Neural cell (in vitro differentiated cells): ENCODE data around the gene HOXD8. TPM values are rescaled to one million over a fixed set of nuclear protein-coding genes. Genes with fewer than 3 reads are reported as not detected.

Source experiments
- H2AFZ ChIP-seq: fragments of 200-600, 300-800 bp; sonication (generic), shearing (Covaris generic); 2 replicates; pipeline ENCODE4 v1.6.0; 2014; ENCODE audit warnings: low read depth, mild to moderate bottlenecking, antibody characterized with exemption, low read length, moderate library complexity
- H3F3A ChIP-seq: fragments of 200-600 bp; shearing (Covaris generic); 2 replicates; pipeline ENCODE4 v1.6.1; 2016; ENCODE audit warnings: mild to moderate bottlenecking, moderate library complexity, mixed read lengths, antibody characterized with exemption, low read length; ENCODE audit not compliant: insufficient read depth, poor library complexity, severe bottlenecking
- H3K27ac ChIP-seq: fragments of 200-600, 300-800 bp; sonication (generic), shearing (Covaris generic); 2 replicates; pipeline ENCODE4 v1.5.1; 2014; ENCODE audit warnings: mild to moderate bottlenecking, low read length, moderate library complexity
- H3K27me3 ChIP-seq: fragments of 300-800, 200-600 bp; sonication (generic), shearing (Covaris generic); 2 replicates; pipeline ENCODE4 v1.6.0; 2014; ENCODE audit warnings: mild to moderate bottlenecking, low read depth, low read length, moderate library complexity; ENCODE audit not compliant: insufficient read depth
- H3K36me3 ChIP-seq: fragments of 300-800, 200-600 bp; sonication (generic), shearing (Covaris generic); 2 replicates; pipeline ENCODE4 v1.5.1; 2014; ENCODE audit warnings: mild to moderate bottlenecking, antibody characterized with exemption, low read length, moderate library complexity; ENCODE audit not compliant: insufficient read depth
- H3K4me2 ChIP-seq: fragments of 300-800, 200-600 bp; sonication (generic), shearing (Covaris generic); 2 replicates; pipeline ENCODE4 v1.6.0; 2014; ENCODE audit warnings: mild to moderate bottlenecking, low read length
- H3K4me3 ChIP-seq: fragments of 300-800, 200-600 bp; sonication (generic), shearing (Covaris generic); 2 replicates; pipeline ENCODE4 v1.5.1; 2014; ENCODE audit warnings: mild to moderate bottlenecking, low read length, moderate library complexity
- H3K79me2 ChIP-seq: fragments of 200-600 bp; shearing (Covaris generic); replicated peaks from 2 replicates; pipeline ENCODE4 v1.6.0; 2014; ENCODE audit warnings: mild to moderate bottlenecking, low read length, moderate library complexity; ENCODE audit not compliant: insufficient read depth
- H3K9ac ChIP-seq: fragments of 300-800, 200-600 bp; sonication (generic), shearing (Covaris generic); 2 replicates; pipeline ENCODE4 v1.6.1; 2016; ENCODE audit warnings: mild to moderate bottlenecking, low read length, mixed read lengths
- H3K9me2 ChIP-seq: fragments of 200-600 bp; shearing (Covaris generic); 2 replicates; pipeline ENCODE4 v1.6.1; 2016; ENCODE audit warnings: mild to moderate bottlenecking, low read length, mixed read lengths; ENCODE audit not compliant: insufficient read depth
- H3K9me3 ChIP-seq: fragments of 200-600, 300-800 bp; sonication (generic), shearing (Covaris generic); 2 replicates; pipeline ENCODE4 v1.6.1; 2016; ENCODE audit warnings: mild to moderate bottlenecking, mixed run types, low read length, moderate library complexity, mixed read lengths
- H4K20me1 ChIP-seq: fragments of 200-600 bp; shearing (Covaris generic); 2 replicates; pipeline ENCODE4 v1.6.1; 2016; ENCODE audit warnings: mild to moderate bottlenecking, mixed run types; ENCODE audit not compliant: insufficient read depth
- CTCF ChIP-seq: fragments of 450-650 bp; IDR thresholded peaks from 2 replicates; pipeline ENCODE4 v1.5.1; 2014; ENCODE audit warnings: antibody characterized with exemption, mild to moderate bottlenecking, moderate library complexity; ENCODE audit not compliant: poor library complexity, severe bottlenecking
- EP300 ChIP-seq: fragments of 450-650 bp; conservative IDR thresholded peaks from 2 replicates; pipeline ENCODE4 v1.6.1; 2014; ENCODE audit warnings: antibody characterized with exemption, mild to moderate bottlenecking, moderate library complexity; ENCODE audit not compliant: poor library complexity, severe bottlenecking
- EZH2 ChIP-seq: fragments of 200-600, 300-800 bp; shearing (Covaris generic), sonication (generic); IDR thresholded peaks from 2 replicates; pipeline ENCODE4 v1.6.1; 2014; ENCODE audit warnings: antibody characterized with exemption, low read length, borderline replicate concordance, mild to moderate bottlenecking; ENCODE audit not compliant: insufficient read depth, poor library complexity, severe bottlenecking
- MXI1 ChIP-seq: fragments of 450-650 bp; conservative IDR thresholded peaks from 2 replicates; pipeline ENCODE4 v1.6.1; 2014; ENCODE audit warnings: antibody characterized with exemption, mild to moderate bottlenecking; ENCODE audit not compliant: poor library complexity, severe bottlenecking
- POLR2AphosphoS5 ChIP-seq: IDR thresholded peaks from 2 replicates; pipeline ENCODE4 v1.6.1; 2012
- RAD21 ChIP-seq: fragments of 450-650 bp; conservative IDR thresholded peaks from 2 replicates; pipeline ENCODE4 v1.6.1; 2014; ENCODE audit warnings: antibody characterized with exemption, mild to moderate bottlenecking, moderate library complexity
- REST ChIP-seq: IDR thresholded peaks from 2 replicates; pipeline ENCODE4 v1.6.1; 2012; ENCODE audit warnings: borderline replicate concordance
- SMC3 ChIP-seq: fragments of 450-650 bp; conservative IDR thresholded peaks from 2 replicates; pipeline ENCODE4 v1.6.1; 2014; ENCODE audit warnings: antibody characterized with exemption, mild to moderate bottlenecking, moderate library complexity; ENCODE audit not compliant: poor library complexity
- TAF1 ChIP-seq: IDR thresholded peaks from 2 replicates; pipeline ENCODE4 v1.6.1; 2012; ENCODE audit warnings: low read depth
- polyA plus RNA-seq: library from polyadenylated mRNA; depleted of rRNA; stranded (reverse); fragments of >200 nt; gene quantifications from 2 replicates; pipeline ENCODE4 v1.2.3, GENCODE V29; 2014

HOXD8 gene
- polyA plus RNA-seq, 1 donor from 2014 or later = not detected

DNA sequence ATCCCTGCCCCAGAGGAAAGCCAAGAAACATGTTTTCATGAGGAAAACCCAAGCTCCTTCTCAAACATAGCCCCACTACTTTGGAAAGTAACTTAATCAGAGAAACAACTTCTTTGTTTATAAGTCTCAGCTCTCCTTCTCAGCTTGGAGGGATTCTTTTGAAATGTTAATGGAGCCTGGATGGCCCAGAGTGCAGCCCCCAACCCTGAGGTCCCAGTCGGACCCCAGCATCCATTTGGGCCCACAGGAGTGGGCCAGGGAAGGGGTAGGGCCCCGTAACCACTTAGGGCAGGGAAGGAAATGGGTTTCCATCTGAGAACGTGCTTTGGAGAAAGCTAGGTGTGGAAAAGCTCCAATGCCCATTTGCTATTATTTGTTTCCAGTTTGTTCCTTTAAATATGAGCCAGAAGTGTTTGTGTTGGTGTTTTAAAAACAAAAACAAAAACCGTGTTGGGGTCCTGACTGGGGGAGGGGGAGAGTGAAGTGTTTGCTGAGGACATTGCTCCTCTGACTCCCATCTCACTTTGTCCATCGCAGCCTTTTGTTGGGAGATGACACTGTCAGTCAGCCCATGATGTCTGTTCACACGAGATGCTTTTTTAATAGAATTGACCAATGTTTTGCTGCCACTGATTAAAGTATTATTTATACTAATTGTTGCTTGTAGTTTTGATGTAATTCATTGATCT is 26.0 kb downstream of the HOXD8 start:
- Histone ChIP-seq H3K36me3 (no peaks in the 10 kb centered on the region), H3K9me3 (peaks cover 7% of the 10 kb centered on the region), H4K20me1 (no peaks in the 10 kb centered on the region), H3K9me2 (no peaks in the 10 kb centered on the region), H3K4me2 (no peak overlapping the region), H3K79me2 (no peaks in the 10 kb centered on the region), H3K9ac (no peak overlapping the region), H2AFZ (no peak overlapping the region), H3K4me3 (no peak overlapping the region), H3K27ac (no peak overlapping the region), H3K27me3 (peaks cover 100% of the 10 kb centered on the region), H3F3A (no peaks in the 10 kb centered on the region)
- TF ChIP-seq REST (no peak), EZH2 (no peak), POLR2AphosphoS5 (no peak), TAF1 (no peak), SMC3 (no peak)

DNA sequence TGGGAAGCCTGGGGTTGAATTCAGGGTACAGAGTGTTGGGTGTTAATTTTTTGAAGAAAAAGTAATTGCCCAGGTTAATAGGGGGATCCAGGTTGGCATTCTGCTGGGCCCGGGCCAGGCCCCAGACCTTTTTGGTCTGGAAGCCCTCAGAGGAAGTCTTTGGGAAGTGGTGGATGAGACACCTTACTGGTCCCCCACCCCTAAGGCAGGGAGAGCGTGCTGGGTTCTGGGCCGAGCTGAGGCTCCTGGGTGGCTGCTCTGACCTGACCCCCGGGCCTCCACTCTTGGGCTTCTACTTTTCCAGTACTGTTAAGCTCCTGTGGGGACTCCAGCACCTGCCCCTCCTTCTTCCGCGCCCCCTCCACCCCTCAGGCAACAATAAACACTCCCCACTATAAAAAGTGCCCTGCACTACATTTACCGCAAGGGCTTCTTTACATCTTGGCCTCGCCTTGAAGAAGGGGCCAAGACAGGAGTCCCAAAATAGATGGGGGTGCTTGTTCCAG is 26.8 kb downstream of the HOXD8 start:
- no peak for TF ChIP-seq MXI1
- H3K9ac ChIP-seq = no peak overlapping the region
- H4K20me1 ChIP-seq = no peaks in the 10 kb centered on the region
- H3K9me2 ChIP-seq = no peaks in the 10 kb centered on the region
- H3K27ac ChIP-seq = no peak overlapping the region
- H3F3A ChIP-seq = no peaks in the 10 kb centered on the region
- no peak overlapping the region for H3K4me2 ChIP-seq
- H2AFZ ChIP-seq = no peak overlapping the region
- H3K27me3 ChIP-seq = peaks cover 100% of the 10 kb centered on the region
- H3K79me2 ChIP-seq = no peaks in the 10 kb centered on the region
- no peaks in the 10 kb centered on the region for H3K36me3 ChIP-seq
- peaks cover 12% of the 10 kb centered on the region for H3K9me3 ChIP-seq
- no peak overlapping the region for H3K4me3 ChIP-seq

GRCh38 chr2:176156807-176157498 is 27.4 kb downstream of the HOXD8 start, which contains the start of gene HOXD3:
TSS of gene HOXD3 (plus strand) at chr2:176157307. CDS start at chr2:176169115, 11,808 bp downstream.
- H3K27me3 ChIP-seq = peaks cover 100% of the 10 kb centered on the region
- no peaks in the 10 kb centered on the region for H3F3A ChIP-seq
- TF ChIP-seq POLR2AphosphoS5 = no peak
- no peak for TF ChIP-seq SMC3
- TF ChIP-seq TAF1 = no peak
- TF ChIP-seq REST = no peak
- no peak for TF ChIP-seq CTCF
- TF ChIP-seq MXI1 = no peak
- no peak for TF ChIP-seq EP300
- TF ChIP-seq RAD21 = no peak
- TF ChIP-seq EZH2 = no peak
- no peaks in the 10 kb centered on the region for H4K20me1 ChIP-seq
- no peak within 1 kb of the TSS for H3K4me3 ChIP-seq
- H3K9me3 ChIP-seq = peaks cover 18% of the 10 kb centered on the region
- H3K36me3 ChIP-seq = no peaks in the 10 kb centered on the region
- H3K4me2 ChIP-seq = no peak within 1 kb of the TSS
- H3K79me2 ChIP-seq = no peaks in the 10 kb centered on the region
- no peak within 1 kb of the TSS for H3K27ac ChIP-seq
- H2AFZ ChIP-seq = no peak within 1 kb of the TSS
- no peak within 1 kb of the TSS for H3K9ac ChIP-seq
- H3K9me2 ChIP-seq = no peaks in the 10 kb centered on the region
